ENCODE data around the gene F10. TPM values are rescaled to one million over a fixed set of nuclear protein-coding genes. Genes with fewer than 3 reads are reported as not detected.

F10 gene
- total and polyA plus RNA-seq, 2 of the 13 experiments (the other 11 are each of a cell fraction or from before 2014, with no cell fraction given), result 58.4 to 237 TPM

- TF ChIP-seq ARID4A (CRISPR knock-in tag; IDR thresholded peaks at IDR 0.05; ENCODE audit: borderline replicate concordance) (peak; percentile 75; the same call in 1 of the 2 replicates), HNF1B (CRISPR knock-in tag; IDR thresholded peaks at IDR 0.05) (peak; percentile 52; the same call in 1 of the 2 replicates), BCL6 (CRISPR knock-in tag; IDR thresholded peaks at IDR 0.05) (peak; percentile 63), KDM2A (CRISPR knock-in tag; IDR thresholded peaks at IDR 0.05; ENCODE audit: borderline replicate concordance, low read depth) (0 out of 2 replicates have a peak, but pooled peaks have one; percentile 41), SRY (CRISPR knock-in tag; IDR thresholded peaks at IDR 0.05) (no peak), SIX1 (CRISPR knock-in tag; IDR thresholded peaks at IDR 0.05; ENCODE audit: borderline replicate concordance) (peak; percentile 65; the same call in 1 of the 2 replicates), ZBTB43 (CRISPR knock-in tag; conservative IDR thresholded peaks at IDR 0.05) (peak; percentile 68; the same call in 1 of the 2 replicates), ZFAT (CRISPR knock-in tag; conservative IDR thresholded peaks at IDR 0.05) (no peak), PITX1 (CRISPR knock-in tag; IDR thresholded peaks at IDR 0.05) (peak; percentile 95), ZFP36L1 (CRISPR knock-in tag; IDR thresholded peaks at IDR 0.05) (0 out of 2 replicates have a peak, but pooled peaks have one; percentile 25), PPARG (CRISPR knock-in tag; conservative IDR thresholded peaks at IDR 0.05) (peak; percentile 48; the same call in 1 of the 2 replicates), FOXJ3 (CRISPR knock-in tag; IDR thresholded peaks at IDR 0.05; ENCODE audit: borderline replicate concordance) (peak; percentile 69; the same call in 1 of the 2 replicates), ZEB1 (IDR thresholded peaks at IDR 0.05; ENCODE audit: insufficient replicate concordance, low read depth) (peak; percentile 29), HNF4A (CRISPR knock-in tag; IDR thresholded peaks at IDR 0.05) (peak; percentile 86), ZNF264 (CRISPR knock-in tag; IDR thresholded peaks at IDR 0.05) (peak; percentile 42; the same call in 1 of the 2 replicates), MLXIP (CRISPR knock-in tag; IDR thresholded peaks at IDR 0.05; ENCODE audit: borderline replicate concordance) (no peak), ZNF121 (CRISPR knock-in tag; IDR thresholded peaks at IDR 0.05) (peak; percentile 54; the same call in 1 of the 2 replicates), FOXO1 (CRISPR knock-in tag; IDR thresholded peaks at IDR 0.05) (peak; percentile 38; the same call in 1 of the 2 replicates)
Measured at GRCh38 chr13:113183450-113184129, 61.0 kb downstream of the F10 start (continued).
